Common myeloid progenitor, CD34-positive (primary cell): Measurements from ENCODE around the gene BLACAT1. TPM values are rescaled to one million over a fixed set of nuclear protein-coding genes. Genes with fewer than 3 reads are reported as not detected.

Experiments used
- CTCF ChIA-PET: fragments of 350-600 bp; sonication (Branson Sonifier 250); formaldehyde crosslinking; loops from one replicate; lab custom pipeline; 2021; ENCODE audit warnings: antibody characterized with exemption; lab: Charles Lee
- POLR2A ChIA-PET: fragments of 350-600 bp; sonication (Branson Sonifier 250); formaldehyde crosslinking; loops from one replicate; lab custom pipeline; 2021; ENCODE audit warnings: antibody characterized with exemption; lab: Charles Lee
- DNase-seq, 3 donors: peaks; one replicate each; pipeline versions ENCODE4 v3.0.0 to v3.0.0-alpha.2; 2013
- H3K27ac ChIP-seq, 2 experiments: 1 replicate in 1 of 2; 2 replicates in 1 of 2; pipeline ENCODE4 v1.7.0; 2013; ENCODE audit warnings: inconsistent platforms in 2 of 2, low read length in 2 of 2, mild to moderate bottlenecking in 2 of 2, low read depth in 1 of 2, moderate library complexity in 1 of 2; ENCODE audit not compliant: severe bottlenecking in 2 of 2, insufficient read depth in 1 of 2, poor library complexity in 1 of 2
- H3K27me3 ChIP-seq, 5 experiments: replicated peaks in 2 of 5; 1 replicate in 3 of 5; 2 replicates in 2 of 5; pipeline versions ENCODE4 v1.6.1 to v1.7.0; 2013; ENCODE audit warnings: low read length in 4 of 5, mild to moderate bottlenecking in 2 of 5, moderate library complexity in 2 of 5, inconsistent platforms in 1 of 5; ENCODE audit not compliant: insufficient read depth in 5 of 5, control insufficient read depth in 4 of 5
- H3K36me3 ChIP-seq, 4 experiments: 1 replicate in 2 of 4; 2 replicates in 2 of 4; pipeline versions ENCODE4 v1.6.1 to v1.7.0; 2013; ENCODE audit warnings: low read length in 3 of 4, control low read depth in 1 of 4, mild to moderate bottlenecking in 1 of 4; ENCODE audit not compliant: control insufficient read depth in 4 of 4, insufficient read depth in 4 of 4
- H3K4me1 ChIP-seq, 4 experiments: 1 replicate in 3 of 4; 2 replicates in 1 of 4; pipeline versions ENCODE4 v1.6.1 to v1.7.1; 2013; ENCODE audit warnings: low read length in 3 of 4, mild to moderate bottlenecking in 3 of 4, control low read depth in 1 of 4, inconsistent platforms in 1 of 4, moderate library complexity in 1 of 4; ENCODE audit not compliant: control insufficient read depth in 4 of 4, insufficient read depth in 4 of 4; ENCODE audit errors: control extremely low read depth in 1 of 4
- H3K4me3 ChIP-seq, 7 experiments: 1 replicate in 4 of 7; 2 replicates in 3 of 7; pipeline versions ENCODE4 v1.5.1 to v1.7.0; 2013; ENCODE audit warnings: mild to moderate bottlenecking in 7 of 7, low read length in 6 of 7, moderate library complexity in 6 of 7, inconsistent platforms in 2 of 7, low read depth in 2 of 7, control low read depth in 1 of 7; ENCODE audit not compliant: insufficient read depth in 4 of 7, control insufficient read depth in 1 of 7; ENCODE audit errors: extremely low read depth in 1 of 7
- H3K9me3 ChIP-seq, 5 experiments: 1 replicate in 4 of 5; 2 replicates in 1 of 5; pipeline versions ENCODE4 v1.6.1 to v1.7.1; 2013; ENCODE audit warnings: low read length in 4 of 5, mild to moderate bottlenecking in 2 of 5, inconsistent platforms in 1 of 5, low read depth in 1 of 5, moderate library complexity in 1 of 5; ENCODE audit not compliant: control insufficient read depth in 4 of 5, insufficient read depth in 2 of 5; ENCODE audit errors: control extremely low read depth in 1 of 5
- WGBS: methylation state at CpG from one replicate; pipeline ENCODE4 v1.1.5; 2013; ENCODE audit not compliant: insufficient coverage; 5-methylcytosine and 5-hydroxymethylcytosine counted together
- polyA plus RNA-seq: library from polyadenylated mRNA; unstranded; fragments of 120-200 nt; gene quantifications from one replicate; pipeline ENCODE4 v1.2.1, GENCODE V29; 2013

BLACAT1 gene
- polyA plus RNA-seq = 0.03 TPM

- ChIA-PET CTCF (interaction anchor here (0.7 to 1.7 kb wide), 4 partner anchors 11 to 30 kb away, joined by 3 to 4 read pairs (median 4); no protein-coding TSS in a partner anchor), POLR2A (no interaction called here)
- DNase-seq = no peak
- Histone ChIP-seq H3K27ac (no peak within 1 kb of the TSS), H3K27me3 (peaks cover 10 to 93% (median 49%) of the 10 kb centered on the region in 5 experiments), H3K4me1 (peaks cover 0 to 19% (median 10%) of the 10 kb centered on the region in 4 experiments), H3K36me3 (no peaks in the 10 kb centered on the region), H3K9me3 (no peaks in the 10 kb centered on the region), H3K4me3 (peak within 1 kb of the TSS in 5 of 7 experiments; percentile 21 to 60 (median 37))
- 1% methylated on average over 44 of the region's 53 CpGs for WGBS
These were observed at the start of gene BLACAT1 for GRCh38 chr1:205455581-205456382. Gene BLACAT1 (minus strand): TSS chr1:205456045.

- Histone ChIP-seq H3K4me1 (peaks cover 0 to 24% (median 20%) of the 10 kb centered on the region in 4 experiments), H3K36me3 (no peaks in the 10 kb centered on the region), H3K9me3 (no peaks in the 10 kb centered on the region), H3K4me3 (peak overlapping the region; percentile 54 to 86 (median 68)), H3K27me3 (peaks cover 0 to 2% (median 0%) of the 10 kb centered on the region in 5 experiments), H3K27ac (no peak overlapping the region)
- ChIA-PET POLR2A (no interaction called here), CTCF (interaction anchor here (1.0 to 25.1 kb wide), 3 partner anchors 12 to 20 kb away, joined by 3 to 463 read pairs (median 15); no protein-coding TSS in a partner anchor)
- WGBS = 17% methylated on average over 10 of the region's 18 CpGs
- DNase-seq = no peak
These were observed 49.4 kb upstream of the BLACAT1 start for GRCh38 chr1:205505076-205505729.

GRCh38 chr1:205504311-205505075 is 48.6 kb upstream of the BLACAT1 start, which contains the start of gene CDK18:
Gene CDK18 (plus strand): TSS chr1:205504669. CDS start chr1:205523168, 18,499 bp downstream.
- H3K27ac ChIP-seq = no peak within 1 kb of the TSS
- DNase-seq = peak; percentile 49 to 74 (median 62)
- CTCF ChIA-PET = interaction anchor here (1.0 to 25.1 kb wide), 2 partner anchors 18 to 21 kb away, joined by 3 to 463 read pairs; no protein-coding TSS in a partner anchor

DNA sequence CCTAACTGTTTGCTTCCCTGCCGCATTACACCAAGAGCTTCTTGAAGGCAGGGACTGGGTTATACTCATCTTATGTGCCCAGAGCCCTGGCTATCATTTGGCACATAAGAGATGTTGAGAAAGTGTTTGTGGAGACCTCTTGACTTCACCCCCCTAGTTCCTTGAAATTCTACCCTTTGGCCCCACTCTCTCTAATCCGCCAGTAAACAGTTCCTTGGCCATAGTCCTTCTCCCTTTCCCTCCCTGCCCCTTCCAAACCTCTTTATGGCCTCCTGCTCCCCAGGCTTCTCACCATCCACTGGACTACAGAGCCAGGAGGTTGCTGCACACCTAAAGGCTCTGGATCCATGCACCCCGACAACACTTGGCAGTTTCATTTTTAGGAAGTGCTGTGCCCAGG is 47.1 kb upstream of the BLACAT1 start:
- Histone ChIP-seq H3K4me3 (no peak overlapping the region), H3K27me3 (peaks cover 0 to 2% (median 0%) of the 10 kb centered on the region in 5 experiments), H3K36me3 (no peaks in the 10 kb centered on the region), H3K4me1 (peaks cover 0 to 24% (median 20%) of the 10 kb centered on the region in 4 experiments), H3K9me3 (no peaks in the 10 kb centered on the region), H3K27ac (no peak overlapping the region)
- POLR2A ChIA-PET = interaction anchor here (0.6 kb wide), 1 partner anchor 176 kb away, joined by 4 read pairs; no protein-coding TSS in a partner anchor
- no peak for DNase-seq
- CTCF ChIA-PET = interaction anchor here (1.1 to 25.1 kb wide), 4 partner anchors 10 to 153 kb away, joined by 3 to 463 read pairs (median 42); no protein-coding TSS in a partner anchor
- 71% methylated on average over 2 of the region's 3 CpGs for WGBS

More at GRCh38 chr1:205504311-205505075, 48.6 kb upstream of the BLACAT1 start, which contains the start of gene CDK18:
- Histone ChIP-seq H3K36me3 (no peaks in the 10 kb centered on the region), H3K4me3 (peak within 1 kb of the TSS; percentile 54 to 86 (median 68)), H3K4me1 (peaks cover 0 to 24% (median 20%) of the 10 kb centered on the region in 4 experiments), H3K27me3 (peaks cover 0 to 2% (median 0%) of the 10 kb centered on the region in 5 experiments), H3K9me3 (no peaks in the 10 kb centered on the region)
- 4% methylated on average over 32 of the region's 42 CpGs for WGBS
- POLR2A ChIA-PET = no interaction called here

GRCh38 chr1:205502111-205502810 is 46.4 kb upstream of the BLACAT1 start:
- ChIA-PET POLR2A (no interaction called here), CTCF (interaction anchor here (1.1 to 25.1 kb wide), 5 partner anchors 9 to 154 kb away, joined by 3 to 463 read pairs (median 12); no protein-coding TSS in a partner anchor)
- Histone ChIP-seq H3K4me3 (no peak overlapping the region), H3K27me3 (peaks cover 0 to 6% (median 0%) of the 10 kb centered on the region in 5 experiments), H3K27ac (no peak overlapping the region), H3K36me3 (no peaks in the 10 kb centered on the region), H3K4me1 (peaks cover 0 to 24% (median 20%) of the 10 kb centered on the region in 4 experiments), H3K9me3 (no peaks in the 10 kb centered on the region)
- DNase-seq = no peak
- WGBS = 100% methylated on average over 3 of the region's 3 CpGs
